K562 (cell line): ENCODE measurements around the gene FAM83D. TPM values are rescaled to one million over a fixed set of nuclear protein-coding genes. Genes with fewer than 3 reads are reported as not detected.

ENCODE experiments used
- ARID2 ChIP-seq: fragments of 450-650 bp; IDR thresholded peaks from 2 replicates; pipeline ENCODE4 v1.6.1; 2017; ENCODE audit warnings: antibody characterized with exemption, mild to moderate bottlenecking
- BRCA1 ChIP-seq, 2 experiments: fragments of 450-650 bp in 1 of 2; sonication (generic) in 1 of 2; formaldehyde crosslinking in 1 of 2; IDR thresholded peaks; 2 replicates each; pipeline versions ENCODE4 v1.5.0 to v1.6.1; 2017 to 2020; ENCODE audit warnings: mild to moderate bottlenecking in 1 of 2, missing genetic modification reagents in 1 of 2
- CBFA2T3 ChIP-seq: fragments of 450-650 bp; IDR thresholded peaks from 2 replicates; pipeline ENCODE4 v1.6.1; 2017
- CLOCK ChIP-seq: fragments of 250-450 bp; sonication (Bioruptor Pico); IDR thresholded peaks from 2 replicates; pipeline ENCODE4 v1.4.0; 2020; ENCODE audit warnings: mild to moderate bottlenecking, moderate library complexity, borderline replicate concordance
- NR3C1 ChIP-seq: sonication (generic); formaldehyde crosslinking; IDR thresholded peaks from 2 replicates; pipeline ENCODE4 v1.8.1; 2022; ENCODE audit warnings: missing genetic modification reagents
- RAD21 ChIP-seq, 2 experiments: fragments of 250-450 bp in 1 of 2; fragments of 450-650 bp in 1 of 2; sonication (Bioruptor Pico) in 1 of 2; formaldehyde crosslinking in 1 of 2; IDR thresholded peaks in 1 of 2; conservative IDR thresholded peaks in 1 of 2; 2 replicates each; pipeline versions ENCODE4 v1.4.0 to v1.8.0; 2020 to 2022; ENCODE audit warnings: mild to moderate bottlenecking in 2 of 2, moderate library complexity in 1 of 2
- RREB1 ChIP-seq: fragments of 250-450 bp; sonication (Bioruptor Pico); IDR thresholded peaks from 2 replicates; pipeline ENCODE4 v1.4.0; 2020
- TEAD4 ChIP-seq, 2 experiments: sonication (generic) in 1 of 2; formaldehyde crosslinking in 1 of 2; IDR thresholded peaks; 2 replicates each; pipeline versions ENCODE4 v1.6.1 to v1.8.0; 2012 to 2022; ENCODE audit warnings: borderline replicate concordance in 1 of 2, inconsistent platforms in 1 of 2, low read length in 1 of 2, mild to moderate bottlenecking in 1 of 2, missing genetic modification reagents in 1 of 2
- TFAM ChIP-seq: fragments of 250-450 bp; sonication (Bioruptor Pico); conservative IDR thresholded peaks from 2 replicates; pipeline ENCODE4 v1.5.0; 2021; ENCODE audit warnings: mild to moderate bottlenecking, moderate library complexity
- ZBTB12 ChIP-seq: fragments of 250-450 bp; sonication (Bioruptor Pico); IDR thresholded peaks from 2 replicates; pipeline ENCODE4 v1.4.0; 2020
- ZBTB5 ChIP-seq: fragments of 450-650 bp; IDR thresholded peaks from 2 replicates; pipeline ENCODE4 v1.6.1; 2017; ENCODE audit warnings: antibody characterized with exemption
- ZNF354B ChIP-seq: fragments of 250-450 bp; sonication (Bioruptor Pico); IDR thresholded peaks from 2 replicates; pipeline ENCODE4 v1.4.0; 2020
- ZNF668 ChIP-seq: fragments of 250-450 bp; sonication (Bioruptor Pico); IDR thresholded peaks from 2 replicates; pipeline ENCODE4 v1.8.0; 2022; ENCODE audit warnings: mild to moderate bottlenecking, inconsistent platforms
- ZNF785 ChIP-seq: fragments of 250-450 bp; sonication (Bioruptor Pico); IDR thresholded peaks from 2 replicates; pipeline ENCODE4 v1.4.0; 2020; ENCODE audit warnings: mild to moderate bottlenecking
- ZNF79 ChIP-seq: fragments of 250-450 bp; sonication (Bioruptor Pico); IDR thresholded peaks from 2 replicates; pipeline ENCODE4 v1.4.0; 2020; ENCODE audit warnings: low read depth, mild to moderate bottlenecking, moderate library complexity
- polyA plus RNA-seq, 8 experiments: library from polyadenylated mRNA; depleted of rRNA in 4 of 8; stranded (reverse) in 5 of 8; unstranded in 3 of 8; fragments of >200 nt; fragmentation: Nextera tagmentation in 2 of 8; fragmentation: Illumina TruSeq in 1 of 8; extraction: Ambion mirVana in 2 of 8; extraction: Trizol in 1 of 8; gene quantifications; 2 replicates each; pipeline versions ENCODE4 v1.2.1 to v1.2.3, GENCODE V29; 2011 to 2014; ENCODE audit warnings: inconsistent platforms in 1 of 8, missing spikeins in 1 of 8
- total RNA-seq, 7 experiments: library from RNA; depleted of rRNA in 6 of 7; stranded (reverse); fragments of >200 nt in 6 of 7; fragmentation: Illumina TruSeq in 2 of 7; extraction: Trizol in 2 of 7; gene quantifications; 2 replicates each; pipeline versions ENCODE4 v1.2.1 to v1.2.3, GENCODE V29; 2011 to 2021; ENCODE audit warnings: low replicate concordance in 1 of 7

FAM83D gene
- total and polyA plus RNA-seq, 9 of the 15 experiments (the other 6 are each of a cell fraction or from before 2014, with no cell fraction given): 8.2 to 66.1 (median 43.5) TPM

GRCh38 chr20:38889792-38890496, 36.3 kb upstream of the FAM83D start (continued):
- TF ChIP-seq ZNF79 (CRISPR knock-in tag) (no peak), ZNF354B (CRISPR knock-in tag) (no peak), ZNF668 (CRISPR knock-in tag) (no peak), TFAM (CRISPR knock-in tag) (no peak), ZNF785 (CRISPR knock-in tag) (no peak), ARID2 (no peak), RAD21 (CRISPR knock-in tag; conservative IDR thresholded peaks at IDR 0.05 in 1 of 2, IDR thresholded peaks at IDR 0.05 in 1 of 2) (no peak), CBFA2T3 (peak; percentile 59), TEAD4 (IDR thresholded peaks at IDR 0.05; ENCODE audit: low read length) (peak; percentile 26; the same call in 1 of the 2 replicates), TEAD4 (CRISPR knock-in tag; IDR thresholded peaks at IDR 0.05; ENCODE audit: borderline replicate concordance) (no peak), NR3C1 (CRISPR knock-in tag) (no peak), RREB1 (CRISPR knock-in tag) (peak; percentile 81), BRCA1 (IDR thresholded peaks at IDR 0.05) (no peak), BRCA1 (CRISPR knock-in tag; IDR thresholded peaks at IDR 0.05) (no peak), ZBTB12 (no peak), CLOCK (peak; percentile 80), ZBTB5 (no peak)
